ENCODE results near the gene ECHS1.

DNA sequence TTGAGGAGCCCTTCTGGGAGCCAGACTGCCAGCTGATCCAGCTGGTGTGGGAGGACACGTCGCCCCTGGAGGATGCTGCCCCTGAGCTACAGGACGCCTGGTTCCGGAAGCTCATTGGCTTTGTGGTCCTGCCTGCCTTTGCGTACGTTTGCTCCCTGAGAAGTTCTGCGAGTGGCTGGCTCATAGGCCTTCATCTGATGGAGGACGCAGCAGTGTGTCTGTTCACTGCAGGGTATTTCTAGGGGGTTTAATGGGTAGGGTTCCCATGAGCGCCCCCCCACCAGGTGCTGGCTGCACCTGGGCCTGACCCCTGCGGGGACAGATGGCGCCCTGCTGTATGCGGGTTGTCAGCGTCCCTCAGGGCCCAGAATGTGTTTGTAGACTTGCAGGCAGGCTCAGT is 10.9 kb upstream of the ECHS1 start:
- no peak for TF ChIP-seq POLR2A (IDR thresholded peaks at IDR 0.05)
- no peak for TF ChIP-seq CTCF (IDR thresholded peaks at IDR 0.05 in 8 of 11, conservative IDR thresholded peaks at IDR 0.05 in 3 of 11)
- TF ChIP-seq POLR2AphosphoS5 (IDR thresholded peaks at IDR 0.05): no peak

Measured in spleen (tissue), 7 donors.